ENCODE results near the gene STAT3. TPM values are rescaled to one million over a fixed set of nuclear protein-coding genes. Genes with fewer than 3 reads are reported as not detected.
"Not testable (repeated sequence)": the region's sequence is repeated elsewhere in the genome, so short reads cannot be mapped to it uniquely, and the experiment has no call there.

Gene STAT3
- total RNA-seq, 2 experiments from 2014 or later, result 130 to 135 TPM

GRCh38 chr17:42421136-42421506 lies 32.9 kb upstream of the STAT3 start:
- Mint-ChIP-seq H3K4me1 (peaks cover 22% of the 10 kb centered on the region), H3K4me3 (no peak overlapping the region), H3K9me3 (no peaks in the 10 kb centered on the region), H3K27me3 (peaks cover 51% of the 10 kb centered on the region), H3K36me3 (ENCODE audit: low read depth) (peaks cover 2% of the 10 kb centered on the region), H3K27ac (no peak overlapping the region)
- DNase-seq, result no peak
- ChIA-PET POLR2A (interaction anchor here (1.1 kb wide), 1 partner anchor 73 kb away, joined by 3 read pairs; no protein-coding TSS in a partner anchor), CTCF (interaction anchor here (0.6 to 1.7 kb wide), 2 partner anchors 9 to 106 kb away, joined by 4 to 5 read pairs; no protein-coding TSS in a partner anchor)

- POLR2A ChIA-PET; DNase-seq; H3K9me3 Mint-ChIP-seq; H3K4me3 Mint-ChIP-seq; H3K27ac Mint-ChIP-seq; CTCF ChIA-PET; H3K36me3 Mint-ChIP-seq (ENCODE audit: low read depth): not testable (repeated sequence)
- Mint-ChIP-seq H3K27me3 (peaks cover 33% of the 10 kb centered on the region), H3K4me1 (peaks cover 28% of the 10 kb centered on the region)
Measured at GRCh38 chr17:42417981-42418380, 29.7 kb upstream of the STAT3 start.

DNA sequence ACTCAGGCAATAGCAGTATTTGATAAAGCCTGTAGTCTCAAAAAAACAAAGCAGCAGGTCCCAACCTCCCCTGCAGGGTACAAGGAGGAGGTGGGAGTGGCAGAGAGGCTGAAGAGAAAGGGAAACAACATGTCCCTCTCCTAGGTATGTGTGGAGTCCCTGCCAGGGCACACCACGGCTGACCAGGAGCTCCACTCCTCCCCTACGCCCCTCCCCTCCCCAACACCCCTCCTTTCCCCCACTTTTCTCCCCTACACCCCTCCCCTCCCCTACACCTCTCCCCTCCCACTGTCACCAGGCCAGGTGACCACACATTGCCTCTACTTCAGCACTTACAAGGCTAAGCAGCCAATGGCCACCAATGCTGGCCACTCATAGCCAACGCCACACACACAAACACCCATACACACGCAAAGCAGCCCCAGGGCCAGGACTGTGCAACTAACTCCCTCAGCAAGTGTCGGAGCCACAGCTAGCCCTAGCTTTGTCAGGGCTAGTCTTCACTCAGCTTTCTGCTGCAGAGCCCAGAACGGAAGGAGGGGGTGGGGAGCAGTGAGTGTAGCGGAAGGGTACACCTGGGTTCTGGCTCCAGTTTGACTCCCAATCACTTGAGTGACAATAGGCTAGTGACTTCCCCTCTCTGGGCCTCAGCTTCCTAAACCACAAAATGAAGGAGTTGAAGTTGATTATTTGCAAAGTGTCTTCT lies 26.6 kb upstream of the STAT3 start:
- H3K27me3 Mint-ChIP-seq, result peaks cover 11% of the 10 kb centered on the region
- DNase-seq, result peak; percentile 57

DNA sequence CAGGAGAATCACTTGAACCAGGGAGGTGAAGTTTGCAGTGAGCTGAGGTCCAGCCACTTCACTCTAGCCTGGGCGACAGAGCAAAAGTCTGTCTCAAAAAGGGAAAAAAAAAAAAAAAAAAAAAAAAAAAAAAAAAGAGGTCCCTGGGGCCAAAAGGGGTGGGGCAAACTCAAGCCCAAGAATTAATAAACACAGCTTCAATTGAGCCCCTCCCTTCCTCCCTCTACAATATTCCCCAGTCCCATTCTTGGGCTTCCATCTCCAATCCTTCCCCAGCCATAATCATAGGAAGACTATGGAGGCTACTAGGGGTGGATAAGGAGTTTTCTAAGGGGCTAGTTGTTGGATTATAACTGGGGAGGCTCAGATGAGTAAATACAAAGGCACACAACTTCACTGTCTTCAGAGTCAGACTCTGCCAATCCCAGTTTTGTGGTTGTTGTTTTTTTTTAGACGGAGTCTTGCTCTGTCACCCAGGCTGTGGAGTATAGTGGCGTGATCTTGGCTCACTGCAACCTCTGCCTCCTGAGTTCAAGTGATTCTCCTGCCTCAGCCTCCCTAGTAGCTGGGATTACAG lies 25.3 kb upstream of the STAT3 start:
- Mint-ChIP-seq H3K4me3 (no peak overlapping the region), H3K9me3 (no peaks in the 10 kb centered on the region), H3K27ac (no peak overlapping the region), H3K36me3 (ENCODE audit: low read depth) (no peaks in the 10 kb centered on the region), H3K4me1 (peaks cover 10% of the 10 kb centered on the region), H3K27me3 (peaks cover 6% of the 10 kb centered on the region)
- POLR2A ChIA-PET, result interaction anchor here (0.6 to 1.7 kb wide), 2 partner anchors 87 to 102 kb away, joined by 3 to 4 read pairs; no protein-coding TSS in a partner anchor
- CTCF ChIA-PET, result interaction anchor here (0.9 to 15.8 kb wide), 6 partner anchors 8 to 104 kb away, joined by 3 to 342 read pairs (median 8); no protein-coding TSS in a partner anchor
- no peak for DNase-seq

More for the DNA sequence above, 26.6 kb upstream of the STAT3 start:
- Mint-ChIP-seq H3K9me3 (no peaks in the 10 kb centered on the region), H3K4me1 (peaks cover 11% of the 10 kb centered on the region), H3K4me3 (peak overlapping the region; percentile 53), H3K27ac (no peak overlapping the region), H3K36me3 (ENCODE audit: low read depth) (no peaks in the 10 kb centered on the region)
- ChIA-PET CTCF (interaction anchor here (0.8 to 3.7 kb wide), 6 partner anchors 9 to 104 kb away, joined by 3 to 17 read pairs (median 3); partner anchors contain the start of gene STAT3), POLR2A (interaction anchor here (1.1 to 1.7 kb wide), 3 partner anchors 14 to 103 kb away, joined by 3 to 4 read pairs (median 4); partner anchors contain the start of gene STAT3)

GRCh38 chr17:42411905-42412679 lies 23.9 kb upstream of the STAT3 start:
- ChIA-PET CTCF (interaction anchor here (2.1 to 15.8 kb wide), 2 partner anchors 94 to 106 kb away, joined by 5 to 342 read pairs; no protein-coding TSS in a partner anchor), POLR2A (interaction anchor here (1.4 kb wide), 1 partner anchor 23 kb away, joined by 4 read pairs; no protein-coding TSS in a partner anchor)
- no peak for DNase-seq
- Mint-ChIP-seq H3K27me3 (peaks cover 13% of the 10 kb centered on the region), H3K4me3 (no peak overlapping the region), H3K4me1 (peaks cover 15% of the 10 kb centered on the region), H3K27ac (no peak overlapping the region), H3K9me3 (no peaks in the 10 kb centered on the region), H3K36me3 (ENCODE audit: low read depth) (no peaks in the 10 kb centered on the region)

GRCh38 chr17:42411361-42411760 lies 23.1 kb upstream of the STAT3 start:
- Mint-ChIP-seq H3K4me3 (no peak overlapping the region), H3K27me3 (peaks cover 14% of the 10 kb centered on the region), H3K27ac (no peak overlapping the region), H3K9me3 (no peaks in the 10 kb centered on the region), H3K36me3 (ENCODE audit: low read depth) (no peaks in the 10 kb centered on the region), H3K4me1 (peaks cover 15% of the 10 kb centered on the region)
- ChIA-PET POLR2A (interaction anchor here (1.4 kb wide), 1 partner anchor 23 kb away, joined by 4 read pairs; no protein-coding TSS in a partner anchor), CTCF (interaction anchor here (1.9 to 15.8 kb wide), 3 partner anchors 12 to 106 kb away, joined by 4 to 342 read pairs (median 5); partner anchors contain the start of gene CAVIN1)
- no peak for DNase-seq

DNA sequence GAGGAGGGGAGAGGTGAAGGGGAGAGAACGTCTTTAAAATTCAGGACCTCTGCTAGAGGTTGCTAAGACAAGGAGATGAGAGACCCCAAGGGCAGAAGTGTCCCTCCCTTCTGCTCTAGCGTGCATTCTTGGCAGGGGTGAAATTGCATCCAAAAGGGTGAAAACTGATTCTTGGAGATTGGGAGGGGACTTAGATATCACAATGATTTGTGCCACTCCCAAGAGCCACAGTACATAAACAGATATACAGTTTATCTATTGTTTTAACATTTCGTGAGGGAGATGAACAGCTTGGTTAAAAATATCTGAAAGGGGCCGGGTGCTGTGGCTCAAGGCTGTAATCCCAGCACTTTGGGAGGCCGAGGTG lies 22.1 kb upstream of the STAT3 start:
- ChIA-PET CTCF (interaction anchor here (0.6 to 15.8 kb wide), 3 partner anchors 13 to 300 kb away, joined by 3 to 342 read pairs (median 4); partner anchors contain the start of gene CAVIN1), POLR2A (interaction anchor here (1.4 kb wide), 1 partner anchor 21 kb away, joined by 4 read pairs; no protein-coding TSS in a partner anchor)
- no peak for DNase-seq
- Mint-ChIP-seq H3K27me3 (peaks cover 12% of the 10 kb centered on the region), H3K4me3 (no peak overlapping the region), H3K4me1 (peaks cover 17% of the 10 kb centered on the region), H3K36me3 (ENCODE audit: low read depth) (no peaks in the 10 kb centered on the region), H3K27ac (no peak overlapping the region), H3K9me3 (no peaks in the 10 kb centered on the region)

GRCh38 chr17:42409523-42410318 lies 21.5 kb upstream of the STAT3 start:
- Mint-ChIP-seq H3K27me3 (peaks cover 12% of the 10 kb centered on the region), H3K9me3 (no peaks in the 10 kb centered on the region), H3K4me1 (peaks cover 11% of the 10 kb centered on the region), H3K36me3 (ENCODE audit: low read depth) (no peaks in the 10 kb centered on the region), H3K4me3 (no peak overlapping the region), H3K27ac (no peak overlapping the region)
- POLR2A ChIA-PET, result no interaction called here
- CTCF ChIA-PET, result interaction anchor here (1.1 to 15.8 kb wide), 4 partner anchors 14 to 91 kb away, joined by 3 to 342 read pairs (median 4); partner anchors contain the start of gene CAVIN1
- no peak for DNase-seq

GRCh38 chr17:42408061-42408460 lies 19.8 kb upstream of the STAT3 start:
- H3K4me1 Mint-ChIP-seq, result peaks cover 10% of the 10 kb centered on the region
- H3K36me3 Mint-ChIP-seq (ENCODE audit: low read depth), result no peaks in the 10 kb centered on the region
- DNase-seq, result no peak
- POLR2A ChIA-PET, result interaction anchor here (1.5 to 3.8 kb wide), 3 partner anchors 15 to 95 kb away, joined by 4 to 18 read pairs (median 13); partner anchors contain the start of gene CAVIN1
- H3K4me3 Mint-ChIP-seq, result no peak overlapping the region
- H3K27me3 Mint-ChIP-seq, result peaks cover 17% of the 10 kb centered on the region
- no peak overlapping the region for H3K27ac Mint-ChIP-seq
- CTCF ChIA-PET, result interaction anchor here (0.6 to 15.8 kb wide), 9 partner anchors 9 to 119 kb away, joined by 3 to 342 read pairs (median 4); partner anchors contain the start of gene STAT3
- H3K9me3 Mint-ChIP-seq, result no peaks in the 10 kb centered on the region

DNA sequence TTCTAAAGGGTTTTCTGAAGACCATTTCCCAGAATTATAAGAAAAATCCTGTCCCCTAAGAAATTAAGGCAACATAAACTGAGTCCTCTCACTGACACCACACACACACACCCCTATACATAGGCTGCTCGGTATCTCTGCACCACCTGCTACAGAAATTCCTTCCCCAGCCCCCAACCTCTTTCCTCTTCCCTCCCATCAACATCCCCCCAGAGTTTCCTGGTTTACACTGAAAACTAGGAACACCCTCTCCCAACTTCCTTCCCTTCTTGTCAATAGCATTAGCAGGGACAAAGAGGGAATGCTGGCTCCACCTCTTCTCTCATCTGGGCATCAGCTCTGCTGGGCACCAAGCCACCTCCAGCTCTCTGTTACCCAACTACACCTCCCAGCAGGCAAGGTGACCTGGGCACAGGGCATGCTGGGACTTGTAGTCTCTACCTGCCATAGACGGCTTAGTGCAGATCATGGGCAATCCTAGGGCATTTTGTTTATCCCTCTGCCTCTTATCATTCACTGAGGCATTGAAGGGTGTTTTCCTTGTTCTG lies 19.1 kb upstream of the STAT3 start:
- peak; percentile 68 for DNase-seq
- Mint-ChIP-seq H3K27ac (no peak overlapping the region), H3K9me3 (no peaks in the 10 kb centered on the region), H3K4me1 (peaks cover 10% of the 10 kb centered on the region), H3K4me3 (no peak overlapping the region), H3K27me3 (peaks cover 20% of the 10 kb centered on the region), H3K36me3 (ENCODE audit: low read depth) (no peaks in the 10 kb centered on the region)
- ChIA-PET CTCF (interaction anchor here (0.6 to 15.8 kb wide), 18 partner anchors 9 to 185 kb away, joined by 3 to 342 read pairs (median 4); partner anchors contain the start of genes CAVIN1 and STAT3), POLR2A (interaction anchor here (1.3 to 3.8 kb wide), 4 partner anchors 15 to 94 kb away, joined by 4 to 18 read pairs (median 9); partner anchors contain the start of genes CAVIN1 and STAT3)

DNA sequence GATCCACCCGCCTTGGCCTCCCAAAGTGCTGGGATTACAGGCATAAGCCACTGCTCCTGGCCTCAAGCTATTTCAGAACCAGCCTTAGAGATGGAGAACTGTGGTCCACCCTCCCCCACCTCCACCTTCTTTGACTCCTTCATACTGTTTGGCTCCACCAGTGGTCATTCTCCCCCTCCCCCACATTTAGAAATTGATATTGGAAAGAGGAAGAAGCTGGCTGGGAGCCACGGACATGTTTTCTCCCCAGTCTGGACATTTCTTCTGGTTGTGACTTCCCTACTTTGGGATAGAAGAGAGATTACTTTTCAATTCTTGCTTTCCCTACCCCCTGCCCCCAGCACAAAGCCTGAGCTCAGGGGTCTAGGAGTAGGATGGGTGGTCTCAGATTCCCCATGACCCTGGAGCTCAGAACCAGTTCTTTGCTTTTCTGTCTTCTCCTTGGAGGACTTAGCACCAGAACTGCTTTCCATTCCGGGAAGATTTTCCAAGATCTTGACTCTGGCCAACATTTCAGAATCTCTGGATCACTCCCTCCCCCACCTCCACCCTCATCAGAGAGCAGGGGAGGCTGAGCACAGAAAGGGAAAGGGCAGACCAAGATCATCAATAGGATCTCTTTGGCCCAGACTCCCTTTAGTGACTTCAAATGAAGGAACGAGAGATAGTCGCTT lies 18.5 kb upstream of the STAT3 start:
- no peak for DNase-seq
- Mint-ChIP-seq H3K9me3 (no peaks in the 10 kb centered on the region), H3K27ac (no peak overlapping the region), H3K4me3 (no peak overlapping the region), H3K36me3 (ENCODE audit: low read depth) (no peaks in the 10 kb centered on the region), H3K27me3 (peaks cover 23% of the 10 kb centered on the region), H3K4me1 (peaks cover 10% of the 10 kb centered on the region)
- ChIA-PET CTCF (interaction anchor here (0.6 to 15.8 kb wide), 33 partner anchors 8 to 286 kb away, joined by 3 to 342 read pairs (median 4); partner anchors contain the start of genes CAVIN1, NAGLU, STAT3 and TUBG1), POLR2A (interaction anchor here (1.1 to 3.8 kb wide), 7 partner anchors 16 to 95 kb away, joined by 3 to 18 read pairs (median 5); partner anchors contain the start of genes CAVIN1 and STAT3)

Data from activated CD4-positive, alpha-beta memory T cell treated with anti-CD3 and anti-CD28 coated beads, Interleukin-2, amount 10 ng/mL, durations not matched to agents 7 days and 5 days (primary cell).